PFSK-1 (cell line): Measurements from ENCODE around the gene PCK2.

Experiments used
- FOXP2 ChIP-seq: optimal IDR thresholded peaks from 2 replicates; pipeline ENCODE3; 2011; ENCODE audit warnings: borderline replicate concordance, control low read depth, inconsistent platforms; ENCODE audit not compliant: insufficient read depth; ENCODE audit errors: extremely low read length, extremely low read depth
- POLR2AphosphoS5 ChIP-seq: IDR thresholded peaks from 2 replicates; pipeline ENCODE4 v1.6.1; 2012; ENCODE audit warnings: low read depth, mild to moderate bottlenecking, control low read depth, low read length, moderate library complexity
- SIN3A ChIP-seq: IDR thresholded peaks from 2 replicates; pipeline ENCODE4 v1.6.1; 2012; ENCODE audit warnings: mild to moderate bottlenecking, low read length, moderate library complexity, borderline replicate concordance; ENCODE audit not compliant: insufficient read depth
- TAF1 ChIP-seq: IDR thresholded peaks from 2 replicates; pipeline ENCODE4 v1.6.1; 2012; ENCODE audit warnings: low read length, control low read depth, borderline replicate concordance; ENCODE audit not compliant: insufficient read depth
- TF ChIP-seq, protein P1 (sequence below), 2 experiments: IDR thresholded peaks; 2 replicates each; pipeline versions ENCODE4 v1.6.1 to v1.8.0; 2011 to 2012; ENCODE audit warnings: low read depth in 2 of 2, low read length in 2 of 2, control low read depth in 1 of 2, inconsistent platforms in 1 of 2, mild to moderate bottlenecking in 1 of 2, moderate library complexity in 1 of 2; ENCODE audit not compliant: insufficient read depth in 1 of 2

The PCK2 gene

DNA sequence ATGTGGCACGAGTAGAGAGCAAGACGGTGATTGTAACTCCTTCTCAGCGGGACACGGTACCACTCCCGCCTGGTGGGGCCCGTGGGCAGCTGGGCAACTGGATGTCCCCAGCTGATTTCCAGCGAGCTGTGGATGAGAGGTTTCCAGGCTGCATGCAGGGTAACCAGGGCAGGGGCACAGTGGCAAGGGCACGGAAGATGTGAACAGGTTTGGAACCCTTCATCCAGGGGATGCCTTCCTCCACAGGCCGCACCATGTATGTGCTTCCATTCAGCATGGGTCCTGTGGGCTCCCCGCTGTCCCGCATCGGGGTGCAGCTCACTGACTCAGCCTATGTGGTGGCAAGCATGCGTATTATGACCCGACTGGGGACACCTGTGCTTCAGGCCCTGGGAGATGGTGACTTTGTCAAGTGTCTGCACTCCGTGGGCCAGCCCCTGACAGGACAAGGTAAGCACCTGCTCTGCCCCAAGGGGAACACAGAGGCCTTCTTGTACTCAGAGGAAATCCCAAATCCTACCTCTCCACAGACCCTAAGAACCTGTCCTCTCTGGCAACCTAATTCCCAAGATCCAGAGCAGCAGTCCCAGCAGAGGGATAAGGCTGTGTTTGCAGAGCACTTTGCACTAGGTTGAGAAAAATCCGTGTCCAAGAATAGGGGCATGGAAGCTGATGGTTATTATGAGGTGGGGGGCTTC, 4.3 kb downstream of the PCK2 start:
- TF ChIP-seq TAF1 = no peak
- no peak for TF ChIP-seq POLR2AphosphoS5
- no peak for TF ChIP-seq SIN3A
- no peak for TF ChIP-seq FOXP2

DNA sequence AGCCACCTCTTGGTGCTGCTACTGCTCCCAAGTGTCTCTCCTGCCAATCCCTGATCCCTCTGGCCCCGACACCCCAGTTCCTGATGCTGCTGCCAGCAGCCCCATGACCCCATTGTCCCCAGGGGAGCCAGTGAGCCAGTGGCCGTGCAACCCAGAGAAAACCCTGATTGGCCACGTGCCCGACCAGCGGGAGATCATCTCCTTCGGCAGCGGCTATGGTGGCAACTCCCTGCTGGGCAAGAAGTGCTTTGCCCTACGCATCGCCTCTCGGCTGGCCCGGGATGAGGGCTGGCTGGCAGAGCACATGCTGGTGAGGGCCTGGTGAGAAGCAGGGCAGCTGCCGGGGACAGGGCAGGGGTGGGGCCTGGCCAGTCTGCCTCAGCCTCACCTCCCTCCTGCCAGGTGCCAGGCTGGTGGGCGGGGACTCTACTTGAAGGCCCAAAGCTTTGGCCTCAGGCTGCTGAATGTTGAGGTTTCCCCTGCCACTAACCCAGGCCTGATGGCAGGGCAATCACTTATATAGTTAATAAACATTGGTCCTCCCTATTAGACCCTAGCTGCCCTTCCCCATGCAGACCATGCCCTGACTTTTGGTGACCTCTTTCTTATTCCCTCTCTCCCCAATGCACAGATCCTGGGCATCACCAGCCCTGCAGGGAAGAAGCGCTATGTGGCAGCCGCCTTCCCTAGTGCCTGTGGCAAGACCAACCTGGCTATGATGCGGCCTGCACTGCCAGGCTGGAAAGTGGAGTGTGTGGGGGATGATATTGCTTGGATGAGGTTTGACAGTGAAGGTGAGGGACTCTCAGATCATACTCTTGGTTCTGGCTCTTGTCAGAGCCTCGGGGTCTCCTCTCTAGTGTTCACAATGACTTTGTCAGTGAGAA, 5.1 kb downstream of the PCK2 start:
- no peak for TF ChIP-seq POLR2AphosphoS5
- no peak for TF ChIP-seq FOXP2
- TF ChIP-seq TAF1 = no peak
- TF ChIP-seq, protein P1, sequence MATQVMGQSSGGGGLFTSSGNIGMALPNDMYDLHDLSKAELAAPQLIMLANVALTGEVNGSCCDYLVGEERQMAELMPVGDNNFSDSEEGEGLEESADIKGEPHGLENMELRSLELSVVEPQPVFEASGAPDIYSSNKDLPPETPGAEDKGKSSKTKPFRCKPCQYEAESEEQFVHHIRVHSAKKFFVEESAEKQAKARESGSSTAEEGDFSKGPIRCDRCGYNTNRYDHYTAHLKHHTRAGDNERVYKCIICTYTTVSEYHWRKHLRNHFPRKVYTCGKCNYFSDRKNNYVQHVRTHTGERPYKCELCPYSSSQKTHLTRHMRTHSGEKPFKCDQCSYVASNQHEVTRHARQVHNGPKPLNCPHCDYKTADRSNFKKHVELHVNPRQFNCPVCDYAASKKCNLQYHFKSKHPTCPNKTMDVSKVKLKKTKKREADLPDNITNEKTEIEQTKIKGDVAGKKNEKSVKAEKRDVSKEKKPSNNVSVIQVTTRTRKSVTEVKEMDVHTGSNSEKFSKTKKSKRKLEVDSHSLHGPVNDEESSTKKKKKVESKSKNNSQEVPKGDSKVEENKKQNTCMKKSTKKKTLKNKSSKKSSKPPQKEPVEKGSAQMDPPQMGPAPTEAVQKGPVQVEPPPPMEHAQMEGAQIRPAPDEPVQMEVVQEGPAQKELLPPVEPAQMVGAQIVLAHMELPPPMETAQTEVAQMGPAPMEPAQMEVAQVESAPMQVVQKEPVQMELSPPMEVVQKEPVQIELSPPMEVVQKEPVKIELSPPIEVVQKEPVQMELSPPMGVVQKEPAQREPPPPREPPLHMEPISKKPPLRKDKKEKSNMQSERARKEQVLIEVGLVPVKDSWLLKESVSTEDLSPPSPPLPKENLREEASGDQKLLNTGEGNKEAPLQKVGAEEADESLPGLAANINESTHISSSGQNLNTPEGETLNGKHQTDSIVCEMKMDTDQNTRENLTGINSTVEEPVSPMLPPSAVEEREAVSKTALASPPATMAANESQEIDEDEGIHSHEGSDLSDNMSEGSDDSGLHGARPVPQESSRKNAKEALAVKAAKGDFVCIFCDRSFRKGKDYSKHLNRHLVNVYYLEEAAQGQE (IDR thresholded peaks at IDR 0.05; ENCODE audit: insufficient read depth in 1 of 2, low read depth in 2 of 2, low read length in 2 of 2) = no peak
- TF ChIP-seq SIN3A = no peak

DNA sequence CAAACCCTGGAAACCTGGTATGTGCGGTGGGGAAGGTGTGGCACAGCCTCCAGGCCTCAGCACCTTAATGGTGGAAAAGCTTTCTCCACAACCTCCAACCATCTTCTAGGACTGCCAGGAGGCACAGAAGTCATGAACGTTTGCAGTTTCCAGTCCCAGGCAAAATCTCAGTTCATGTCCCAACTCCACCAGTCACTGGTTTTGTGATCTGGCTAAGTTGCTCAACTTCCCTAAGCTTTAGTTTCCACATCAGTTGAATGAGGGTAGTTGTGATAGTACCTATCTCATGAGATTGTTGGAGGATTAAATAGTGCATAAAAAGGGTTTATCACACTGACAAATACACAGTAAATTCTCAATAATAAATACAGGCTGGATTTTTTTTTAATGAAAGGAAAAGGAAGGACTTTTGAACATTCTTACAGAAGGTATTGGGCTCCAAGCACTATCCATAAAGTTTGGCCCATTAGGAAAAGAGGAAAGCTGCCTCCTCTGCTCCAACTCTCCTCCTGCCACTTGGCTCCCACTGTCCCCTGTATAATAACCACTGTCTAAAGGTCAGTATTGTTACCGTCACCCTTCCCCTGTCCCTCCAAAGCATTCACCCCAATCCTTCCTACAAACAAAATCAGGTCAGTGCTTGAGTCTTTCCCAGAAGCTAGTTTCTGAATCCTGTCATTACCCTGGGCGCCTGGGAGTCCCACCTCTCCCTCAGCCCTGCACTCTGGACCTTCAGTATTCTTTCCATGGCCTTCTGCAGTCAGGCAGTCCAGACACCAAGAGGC, 6.3 kb downstream of the PCK2 start:
- no peak for TF ChIP-seq TAF1
- no peak for TF ChIP-seq POLR2AphosphoS5
- TF ChIP-seq, protein P1 (IDR thresholded peaks at IDR 0.05; ENCODE audit: insufficient read depth in 1 of 2, low read depth in 2 of 2, low read length in 2 of 2) = no peak
- no peak for TF ChIP-seq FOXP2
- no peak for TF ChIP-seq SIN3A

DNA sequence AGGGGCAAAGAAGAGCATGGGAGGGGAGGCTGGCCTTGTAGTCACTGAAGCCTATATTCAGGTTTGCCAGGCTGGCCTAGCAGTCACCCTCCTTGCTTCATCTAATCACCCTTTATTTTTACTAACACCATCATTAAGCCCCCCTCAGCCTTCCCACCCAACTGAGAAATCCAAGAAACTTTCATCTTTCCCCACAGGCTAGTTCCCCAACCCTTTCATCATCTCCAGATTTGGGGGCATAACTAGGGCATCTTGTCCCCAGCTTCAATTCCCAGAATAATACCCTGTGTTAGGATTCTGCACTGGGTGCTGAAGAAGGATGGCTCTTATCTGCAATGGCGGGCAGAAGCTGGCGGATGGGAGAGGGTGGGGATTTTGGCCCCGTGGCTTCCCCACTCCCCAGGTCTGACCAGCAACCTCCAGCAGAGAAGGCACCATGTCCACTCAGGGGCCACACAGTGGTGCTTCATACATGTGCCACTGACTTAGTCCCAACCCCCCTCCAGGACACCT, 6.9 kb downstream of the PCK2 start:
- no peak for TF ChIP-seq SIN3A
- TF ChIP-seq, protein P1 (IDR thresholded peaks at IDR 0.05; ENCODE audit: insufficient read depth in 1 of 2, low read depth in 2 of 2, low read length in 2 of 2) = no peak
- TF ChIP-seq POLR2AphosphoS5 = no peak

DNA sequence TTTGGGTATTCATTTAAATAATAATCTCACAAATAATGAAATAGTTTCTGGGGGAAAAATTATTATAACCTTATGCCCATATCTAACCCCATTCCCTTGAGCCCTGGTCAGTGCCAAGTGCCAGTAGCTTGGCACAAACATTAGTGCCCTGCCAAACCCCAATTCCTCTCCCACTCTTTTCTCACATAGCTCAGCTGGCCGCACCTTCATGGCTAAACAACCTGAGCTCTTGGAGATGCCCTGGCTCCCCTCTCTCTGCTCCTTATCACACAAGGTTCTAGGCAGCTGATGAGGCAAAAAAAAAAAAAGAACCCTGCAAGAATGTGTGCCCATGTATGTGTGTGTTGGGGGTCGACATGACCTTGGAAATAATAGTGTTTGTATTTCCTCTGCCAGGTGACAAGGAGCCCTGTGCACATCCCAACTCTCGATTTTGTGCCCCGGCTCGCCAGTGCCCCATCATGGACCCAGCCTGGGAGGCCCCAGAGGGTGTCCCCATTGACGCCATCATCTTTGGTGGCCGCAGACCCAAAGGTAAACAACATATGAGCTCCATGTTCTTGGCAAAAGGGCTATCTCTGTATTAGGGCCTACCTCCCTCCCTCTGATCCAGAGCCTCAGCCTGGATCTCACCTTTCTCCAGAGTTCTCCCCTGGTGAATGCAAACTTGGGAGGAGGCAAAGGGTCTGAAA, 8.4 kb downstream of the PCK2 start:
- TF ChIP-seq SIN3A = no peak
- no peak for TF ChIP-seq FOXP2
- no peak for TF ChIP-seq POLR2AphosphoS5
- no peak for TF ChIP-seq TAF1
- TF ChIP-seq, protein P1 (IDR thresholded peaks at IDR 0.05; ENCODE audit: insufficient read depth in 1 of 2, low read depth in 2 of 2, low read length in 2 of 2) = no peak
